HepG2 (cell line): Measurements from ENCODE around the gene RAB40C. TPM values are rescaled to one million over a fixed set of nuclear protein-coding genes. Genes with fewer than 3 reads are reported as not detected.

ENCODE experiments used
- ATM ChIP-seq: fragments of 450-650 bp; IDR thresholded peaks from 2 replicates; pipeline ENCODE4 v1.7.1; 2017; ENCODE audit warnings: mild to moderate bottlenecking, borderline replicate concordance
- FOXP4 ChIP-seq: sonication (generic); formaldehyde crosslinking; IDR thresholded peaks from 2 replicates; pipeline ENCODE4 v1.4.0; 2020; ENCODE audit warnings: missing genetic modification reagents
- NR1H2 ChIP-seq: sonication (generic); formaldehyde crosslinking; IDR thresholded peaks from 2 replicates; pipeline ENCODE4 v1.8.1; 2022; ENCODE audit warnings: low read depth, missing genetic modification reagents, borderline replicate concordance
- RFX1 ChIP-seq: fragments of 450-650 bp; IDR thresholded peaks from 2 replicates; pipeline ENCODE4 v1.6.1; 2017
- RXRB ChIP-seq: IDR thresholded peaks from 2 replicates; pipeline ENCODE4 v1.6.1; 2016; ENCODE audit warnings: borderline replicate concordance, missing genetic modification reagents, missing compliant biosample characterization
- SMAD9 ChIP-seq: sonication (generic); formaldehyde crosslinking; IDR thresholded peaks from 2 replicates; pipeline ENCODE4 v1.5.1; 2020; ENCODE audit warnings: mild to moderate bottlenecking, missing genetic modification reagents
- ZNF280B ChIP-seq: sonication (generic); formaldehyde crosslinking; IDR thresholded peaks from 2 replicates; pipeline ENCODE4 v1.5.0; 2020; ENCODE audit warnings: missing genetic modification reagents, mild to moderate bottlenecking, borderline replicate concordance
- ZNF407 ChIP-seq: sonication (generic); formaldehyde crosslinking; IDR thresholded peaks from one replicate; pipeline ENCODE4 v1.5.1; 2020; ENCODE audit warnings: mild to moderate bottlenecking, missing genetic modification reagents; ENCODE audit errors: not compliant biosample characterization
- ZNF558 ChIP-seq: sonication (generic); formaldehyde crosslinking; IDR thresholded peaks from 2 replicates; pipeline ENCODE4 v1.9.0; 2022; ENCODE audit warnings: mild to moderate bottlenecking, missing genetic modification reagents, borderline replicate concordance
- ZNF644 ChIP-seq: IDR thresholded peaks from 2 replicates; pipeline ENCODE4 v1.6.1; 2016; ENCODE audit warnings: low read depth
- ZNF816 ChIP-seq: sonication (generic); formaldehyde crosslinking; IDR thresholded peaks from 2 replicates; pipeline ENCODE4 v1.8.0; 2022; ENCODE audit warnings: missing genetic modification reagents, mild to moderate bottlenecking, borderline replicate concordance
- ZSCAN21 ChIP-seq: sonication (generic); formaldehyde crosslinking; IDR thresholded peaks from 2 replicates; pipeline ENCODE4 v1.8.0; 2022; ENCODE audit warnings: mild to moderate bottlenecking, missing genetic modification reagents, moderate library complexity, borderline replicate concordance
- polyA plus RNA-seq, 8 experiments: library from polyadenylated mRNA; depleted of rRNA in 3 of 8; stranded (reverse) in 7 of 8; unstranded in 1 of 8; fragments of >200 nt; fragmentation: Illumina TruSeq in 4 of 8; extraction: Trizol in 4 of 8; gene quantifications; 2 replicates each; pipeline versions ENCODE4 v1.2.1 to v1.2.3, GENCODE V29; 2011 to 2016; ENCODE audit warnings: low read depth in 4 of 8, missing spikeins in 1 of 8, mixed read lengths in 1 of 8; ENCODE audit not compliant: insufficient read depth in 1 of 8
- total RNA-seq, 5 experiments: library from RNA; depleted of rRNA; stranded (reverse); fragments of >200 nt; fragmentation: Illumina TruSeq; extraction: Trizol; gene quantifications; 2 replicates each; pipeline ENCODE4 v1.2.3, GENCODE V29; 2016; ENCODE audit warnings: low read depth in 1 of 5
- TF ChIP-seq, protein P1 (sequence below): sonication (generic); formaldehyde crosslinking; IDR thresholded peaks from 2 replicates; pipeline ENCODE4 v1.5.0; 2020; ENCODE audit warnings: mild to moderate bottlenecking, missing genetic modification reagents

Gene RAB40C
- total and polyA plus RNA-seq, 2 of the 13 experiments (the other 11 are each of a cell fraction or from before 2014, with no cell fraction given) = 7.7 to 11.5 TPM

GRCh38 chr16:636206-637080, 46.6 kb downstream of the RAB40C start, which contains the start of gene METTL26 (continued):
- TF ChIP-seq, protein P1, sequence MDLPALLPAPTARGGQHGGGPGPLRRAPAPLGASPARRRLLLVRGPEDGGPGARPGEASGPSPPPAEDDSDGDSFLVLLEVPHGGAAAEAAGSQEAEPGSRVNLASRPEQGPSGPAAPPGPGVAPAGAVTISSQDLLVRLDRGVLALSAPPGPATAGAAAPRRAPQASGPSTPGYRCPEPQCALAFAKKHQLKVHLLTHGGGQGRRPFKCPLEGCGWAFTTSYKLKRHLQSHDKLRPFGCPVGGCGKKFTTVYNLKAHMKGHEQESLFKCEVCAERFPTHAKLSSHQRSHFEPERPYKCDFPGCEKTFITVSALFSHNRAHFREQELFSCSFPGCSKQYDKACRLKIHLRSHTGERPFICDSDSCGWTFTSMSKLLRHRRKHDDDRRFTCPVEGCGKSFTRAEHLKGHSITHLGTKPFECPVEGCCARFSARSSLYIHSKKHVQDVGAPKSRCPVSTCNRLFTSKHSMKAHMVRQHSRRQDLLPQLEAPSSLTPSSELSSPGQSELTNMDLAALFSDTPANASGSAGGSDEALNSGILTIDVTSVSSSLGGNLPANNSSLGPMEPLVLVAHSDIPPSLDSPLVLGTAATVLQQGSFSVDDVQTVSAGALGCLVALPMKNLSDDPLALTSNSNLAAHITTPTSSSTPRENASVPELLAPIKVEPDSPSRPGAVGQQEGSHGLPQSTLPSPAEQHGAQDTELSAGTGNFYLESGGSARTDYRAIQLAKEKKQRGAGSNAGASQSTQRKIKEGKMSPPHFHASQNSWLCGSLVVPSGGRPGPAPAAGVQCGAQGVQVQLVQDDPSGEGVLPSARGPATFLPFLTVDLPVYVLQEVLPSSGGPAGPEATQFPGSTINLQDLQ (CRISPR knock-in tag) = no peak
- 0 out of 2 replicates have a peak, but pooled peaks have one; percentile 78 for TF ChIP-seq ZNF816
- no peak for TF ChIP-seq ZNF644
- TF ChIP-seq ZNF558 (CRISPR knock-in tag) = no peak; the same call in 1 of the 2 replicates
- no peak for TF ChIP-seq ZNF407 (CRISPR knock-in tag)
- peak; percentile 18; the same call in 1 of the 2 replicates for TF ChIP-seq ZSCAN21 (CRISPR knock-in tag)
- TF ChIP-seq FOXP4 (CRISPR knock-in tag) = no peak; the same call in 1 of the 2 replicates
- TF ChIP-seq ZNF280B (CRISPR knock-in tag) = no peak
- 0 out of 2 replicates have a peak, but pooled peaks have one; percentile 28 for TF ChIP-seq RXRB (CRISPR knock-in tag)
- no peak for TF ChIP-seq RFX1
- TF ChIP-seq SMAD9 (CRISPR knock-in tag) = no peak
- no peak for TF ChIP-seq ATM
- TF ChIP-seq NR1H2 (CRISPR knock-in tag) = no peak
